Activated CD8-positive, alpha-beta T cell treated with anti-CD3 and anti-CD28 coated beads for 36 hours (primary cell): ENCODE data around the gene KCNIP4. TPM values are rescaled to one million over a fixed set of nuclear protein-coding genes. Genes with fewer than 3 reads are reported as not detected.

Source experiments
- ATAC-seq: fragments of 200-7000 bp; cut with Tn5 transposase; one replicate; pipeline ENCODE4 v1.10.0; 2021; ENCODE audit warnings: mild to moderate bottlenecking, moderate library complexity
- CTCF ChIA-PET: fragments of 350-600 bp; sonication (Branson Sonifier 250); formaldehyde crosslinking; loops from one replicate; lab custom pipeline; 2021; ENCODE audit warnings: antibody characterized with exemption; lab: Charles Lee
- POLR2A ChIA-PET: fragments of 350-600 bp; sonication (Branson Sonifier 250); formaldehyde crosslinking; loops from one replicate; lab custom pipeline; 2021; ENCODE audit warnings: antibody characterized with exemption; lab: Charles Lee
- DNase-seq: peaks from one replicate; pipeline ENCODE4 v3.0.0-alpha.2; 2020
- H3K27ac Mint-ChIP-seq: one replicate; pipeline ENCODE4 v1.8.0; 2021; ENCODE audit warnings: mild to moderate bottlenecking, mixed read lengths
- H3K27me3 Mint-ChIP-seq: one replicate; pipeline ENCODE4 v1.8.0; 2021; ENCODE audit warnings: mixed read lengths
- H3K36me3 Mint-ChIP-seq: one replicate; pipeline ENCODE4 v1.8.0; 2021; ENCODE audit warnings: low read depth, mixed read lengths
- H3K4me1 Mint-ChIP-seq: one replicate; pipeline ENCODE4 v1.8.0; 2021; ENCODE audit warnings: low read depth, mixed read lengths
- H3K4me3 Mint-ChIP-seq: one replicate; pipeline ENCODE4 v1.8.0; 2021; ENCODE audit warnings: mild to moderate bottlenecking, moderate library complexity, mixed read lengths
- H3K9me3 Mint-ChIP-seq: one replicate; pipeline ENCODE4 v1.8.0; 2021; ENCODE audit warnings: mixed read lengths
- intact Hi-C: fragments of 100-400 bp; cut with micrococcal nuclease; formaldehyde crosslinking; loops from one replicate; pipeline ENCODE4 v1.10.0; 2022
- total RNA-seq, 2 experiments: library from RNA; stranded (reverse); gene quantifications; one replicate each; pipeline ENCODE4 v1.2.3, GENCODE V29; 2021
- TF ChIP-seq, protein P1 (sequence below): fragments of 200-600 bp; IDR thresholded peaks from one replicate; pipeline ENCODE4 v1.8.0; 2022; ENCODE audit warnings: antibody characterized with exemption, mild to moderate bottlenecking

Gene KCNIP4
- total RNA-seq, 2 experiments from 2014 or later = not detected

DNA sequence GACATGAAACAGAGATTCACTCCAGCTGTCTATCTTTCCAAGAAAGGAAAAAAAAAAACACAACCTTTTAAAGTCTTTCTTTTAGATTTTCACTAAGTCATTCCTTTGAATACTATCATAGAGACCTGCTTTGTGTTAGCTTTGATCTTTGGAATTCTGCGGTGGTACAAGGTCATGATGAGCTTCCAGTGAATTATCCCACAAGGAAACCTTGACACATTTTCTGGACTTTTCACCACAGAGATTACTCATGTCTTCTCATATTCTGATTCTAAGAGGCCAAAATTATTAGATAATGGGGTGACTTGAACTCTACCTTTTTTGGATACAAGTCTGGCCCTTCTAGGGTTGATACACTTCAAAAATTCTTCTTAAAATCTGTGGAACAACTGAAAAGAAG lies 1046.7 kb downstream of the KCNIP4 start:
- no peaks in the 10 kb centered on the region for H3K27me3 Mint-ChIP-seq
- ChIA-PET POLR2A (no interaction called here), CTCF (no interaction called here)
- no peak overlapping the region for H3K4me3 Mint-ChIP-seq
- intact Hi-C loops = no loop called here
- DNase-seq = no peak
- TF ChIP-seq, protein P1, sequence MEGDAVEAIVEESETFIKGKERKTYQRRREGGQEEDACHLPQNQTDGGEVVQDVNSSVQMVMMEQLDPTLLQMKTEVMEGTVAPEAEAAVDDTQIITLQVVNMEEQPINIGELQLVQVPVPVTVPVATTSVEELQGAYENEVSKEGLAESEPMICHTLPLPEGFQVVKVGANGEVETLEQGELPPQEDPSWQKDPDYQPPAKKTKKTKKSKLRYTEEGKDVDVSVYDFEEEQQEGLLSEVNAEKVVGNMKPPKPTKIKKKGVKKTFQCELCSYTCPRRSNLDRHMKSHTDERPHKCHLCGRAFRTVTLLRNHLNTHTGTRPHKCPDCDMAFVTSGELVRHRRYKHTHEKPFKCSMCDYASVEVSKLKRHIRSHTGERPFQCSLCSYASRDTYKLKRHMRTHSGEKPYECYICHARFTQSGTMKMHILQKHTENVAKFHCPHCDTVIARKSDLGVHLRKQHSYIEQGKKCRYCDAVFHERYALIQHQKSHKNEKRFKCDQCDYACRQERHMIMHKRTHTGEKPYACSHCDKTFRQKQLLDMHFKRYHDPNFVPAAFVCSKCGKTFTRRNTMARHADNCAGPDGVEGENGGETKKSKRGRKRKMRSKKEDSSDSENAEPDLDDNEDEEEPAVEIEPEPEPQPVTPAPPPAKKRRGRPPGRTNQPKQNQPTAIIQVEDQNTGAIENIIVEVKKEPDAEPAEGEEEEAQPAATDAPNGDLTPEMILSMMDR = no peak
- no peak for ATAC-seq
- H3K27ac Mint-ChIP-seq = no peak overlapping the region
- H3K36me3 Mint-ChIP-seq = no peaks in the 10 kb centered on the region
- no peaks in the 10 kb centered on the region for H3K4me1 Mint-ChIP-seq
- H3K9me3 Mint-ChIP-seq = no peaks in the 10 kb centered on the region

DNA sequence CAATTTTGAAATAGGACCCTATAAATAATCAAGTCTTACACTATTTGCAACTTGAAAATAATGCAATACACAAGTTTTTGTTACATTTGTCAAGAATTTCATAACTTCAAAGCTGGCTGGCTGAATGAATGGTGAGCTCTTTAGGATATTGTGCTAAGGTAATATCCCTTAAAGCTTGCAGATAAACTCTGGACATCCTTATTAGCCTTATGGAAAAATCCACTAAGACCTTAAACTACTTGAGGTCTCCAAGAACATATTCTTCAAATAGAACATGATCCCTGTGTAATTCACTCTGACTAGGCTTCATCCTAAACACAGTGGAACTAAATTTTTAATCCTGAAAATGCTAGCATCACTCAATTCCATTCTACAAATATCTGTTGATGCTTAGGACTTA lies 1049.0 kb downstream of the KCNIP4 start:
- DNase-seq = no peak
- CTCF ChIA-PET = no interaction called here
- Mint-ChIP-seq H3K36me3 (no peaks in the 10 kb centered on the region), H3K4me3 (no peak overlapping the region), H3K27ac (no peak overlapping the region), H3K9me3 (no peaks in the 10 kb centered on the region), H3K27me3 (no peaks in the 10 kb centered on the region), H3K4me1 (no peaks in the 10 kb centered on the region)
- POLR2A ChIA-PET = no interaction called here
- intact Hi-C loops = no loop called here
- TF ChIP-seq, protein P1 = no peak
- ATAC-seq = no peak

DNA sequence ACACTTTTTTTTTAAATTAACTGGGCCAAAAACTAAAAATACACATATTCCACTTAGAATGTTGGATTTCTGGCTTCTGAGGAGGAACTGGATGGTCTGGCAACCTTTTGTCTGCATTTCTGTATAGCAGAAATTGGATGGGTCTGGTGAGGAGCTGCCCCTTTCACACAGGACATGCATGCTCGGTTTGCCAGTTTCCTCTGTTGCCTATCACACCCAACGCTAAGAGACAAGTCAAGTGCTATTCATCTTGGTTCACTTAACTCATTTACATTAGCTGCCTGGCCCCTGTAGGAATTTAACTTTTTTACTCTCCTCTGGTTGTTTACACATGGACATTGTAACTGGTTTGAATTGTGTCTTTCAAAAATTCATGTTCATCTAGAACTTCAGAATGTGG lies 1052.6 kb downstream of the KCNIP4 start:
- H3K36me3 Mint-ChIP-seq = no peaks in the 10 kb centered on the region
- no peaks in the 10 kb centered on the region for H3K27me3 Mint-ChIP-seq
- intact Hi-C loops = no loop called here
- H3K4me3 Mint-ChIP-seq = no peak overlapping the region
- no peaks in the 10 kb centered on the region for H3K9me3 Mint-ChIP-seq
- POLR2A ChIA-PET = no interaction called here
- no peak overlapping the region for H3K27ac Mint-ChIP-seq
- CTCF ChIA-PET = no interaction called here
- TF ChIP-seq, protein P1 = no peak
- no peak for ATAC-seq
- no peak for DNase-seq
- H3K4me1 Mint-ChIP-seq = no peaks in the 10 kb centered on the region

DNA sequence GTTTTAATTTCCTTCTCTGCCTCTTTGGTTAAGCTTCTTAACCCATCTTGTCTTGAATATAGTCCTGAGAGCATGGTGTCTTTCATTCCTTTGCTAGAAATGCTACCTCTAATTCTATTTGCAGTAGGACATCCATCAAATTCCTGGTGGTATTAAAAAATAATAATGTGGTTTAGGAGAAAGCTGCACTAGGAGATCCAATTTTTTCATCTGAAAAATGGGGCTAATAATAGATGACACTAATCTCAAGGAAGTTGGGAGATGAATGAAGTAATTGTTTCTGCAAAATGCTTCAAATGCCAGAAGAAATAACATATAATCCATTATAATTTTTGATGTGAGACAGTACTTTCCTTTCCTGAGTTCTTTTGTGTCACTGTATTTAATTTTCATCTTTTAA lies 1053.4 kb downstream of the KCNIP4 start:
- Mint-ChIP-seq H3K9me3 (no peaks in the 10 kb centered on the region), H3K27me3 (no peaks in the 10 kb centered on the region), H3K4me3 (no peak overlapping the region), H3K4me1 (no peaks in the 10 kb centered on the region), H3K27ac (no peak overlapping the region), H3K36me3 (no peaks in the 10 kb centered on the region)
- DNase-seq (no peak), ATAC-seq (no peak)
- TF ChIP-seq, protein P1 = no peak
- ChIA-PET CTCF (no interaction called here), POLR2A (no interaction called here)
- intact Hi-C loops = no loop called here

DNA sequence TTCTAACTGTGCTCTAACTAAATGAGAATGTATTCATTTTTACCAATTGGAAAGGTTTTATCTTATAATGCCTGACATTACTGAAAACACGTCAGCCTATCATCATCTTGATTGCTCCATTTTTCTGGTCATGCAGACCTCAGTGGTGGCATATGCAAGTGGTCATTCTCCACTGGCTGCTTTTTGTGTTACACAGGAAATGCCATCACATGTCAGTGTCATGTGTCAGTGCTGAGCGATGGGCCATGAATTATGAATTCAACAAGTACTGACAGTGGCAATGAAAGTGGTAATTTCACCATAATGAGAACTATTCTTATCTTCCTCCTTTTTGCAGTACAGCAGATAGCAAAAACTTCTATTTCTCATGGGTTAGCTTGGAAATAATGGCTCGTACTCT lies 1057.8 kb downstream of the KCNIP4 start:
- Mint-ChIP-seq H3K4me3 (no peak overlapping the region), H3K9me3 (no peaks in the 10 kb centered on the region), H3K36me3 (no peaks in the 10 kb centered on the region), H3K27ac (no peak overlapping the region), H3K27me3 (no peaks in the 10 kb centered on the region), H3K4me1 (no peaks in the 10 kb centered on the region)
- no peak for DNase-seq
- TF ChIP-seq, protein P1 = no peak
- ATAC-seq = no peak
- CTCF ChIA-PET = no interaction called here
- POLR2A ChIA-PET = no interaction called here
- intact Hi-C loops = no loop called here
